RWPE1 (cell line): Measurements from ENCODE around the gene DICER1.
"Not testable (repeated sequence)": the region's sequence is repeated elsewhere in the genome, so short reads cannot be mapped to it uniquely, and the experiment has no call there.

Experiments
- CTCF ChIA-PET: fragments of 350-600 bp; sonication (Branson Sonifier 250); formaldehyde crosslinking; extraction: SDS; loops from one replicate; lab custom pipeline; 2021; lab: Yijun Ruan, JAX
- POLR2A ChIA-PET: fragments of 400-600 bp; formaldehyde crosslinking; extraction: SDS; loops from one replicate; lab custom pipeline; 2020; ENCODE audit warnings: antibody characterized with exemption; ENCODE audit not compliant: low non-redundant PET; lab: Yijun Ruan, JAX
- DNase-seq: peaks from one replicate; pipeline ENCODE4 v3.0.0; 2012; ENCODE audit warnings: low spot score
- H3K27ac ChIP-seq: fragments of 450-650 bp; 2 replicates; pipeline ENCODE4 v1.5.1; 2017
- CTCF ChIP-seq: fragments of 450-650 bp; conservative IDR thresholded peaks from 2 replicates; pipeline ENCODE4 v1.5.1; 2017; ENCODE audit warnings: low read depth, mild to moderate bottlenecking

Gene DICER1

GRCh38 chr14:95144849-95145248 lies 12.5 kb downstream of the DICER1 start:
- no peak for TF ChIP-seq CTCF
- DNase-seq = no peak
- H3K27ac ChIP-seq = no peak overlapping the region
- ChIA-PET POLR2A (no interaction called here), CTCF (interaction anchor here (0.6 to 0.7 kb wide), 2 partner anchors 12 to 20 kb away, joined by 3 read pairs; no protein-coding TSS in a partner anchor)

GRCh38 chr14:95143808-95144620 lies 13.3 kb downstream of the DICER1 start:
- TF ChIP-seq CTCF = no peak
- no peak for DNase-seq
- no peak overlapping the region for H3K27ac ChIP-seq
- CTCF ChIA-PET = interaction anchor here (0.6 kb wide), 1 partner anchor 19 kb away, joined by 3 read pairs; no protein-coding TSS in a partner anchor
- POLR2A ChIA-PET = no interaction called here

- ChIA-PET CTCF (no interaction called here), POLR2A (no interaction called here)
- DNase-seq = no peak
- H3K27ac ChIP-seq = no peak overlapping the region
- TF ChIP-seq CTCF = no peak
These were observed 15.1 kb downstream of the DICER1 start for GRCh38 chr14:95142208-95142607.

GRCh38 chr14:95141684-95142083 lies 15.6 kb downstream of the DICER1 start:
- POLR2A ChIA-PET = no interaction called here
- H3K27ac ChIP-seq = no peak overlapping the region
- DNase-seq = no peak
- CTCF ChIA-PET = no interaction called here
- TF ChIP-seq CTCF = no peak

GRCh38 chr14:95140060-95140858 lies 17.1 kb downstream of the DICER1 start:
- H3K27ac ChIP-seq = no peak overlapping the region
- ChIA-PET CTCF (interaction anchor here (0.7 kb wide), 1 partner anchor 312 kb away, joined by 3 read pairs; no protein-coding TSS in a partner anchor), POLR2A (no interaction called here)
- no peak for DNase-seq
- no peak for TF ChIP-seq CTCF

- no peak overlapping the region for H3K27ac ChIP-seq
- CTCF ChIA-PET = interaction anchor here (0.6 to 1.1 kb wide), 3 partner anchors 21 to 245 kb away, joined by 3 to 4 read pairs (median 3); no protein-coding TSS in a partner anchor
- POLR2A ChIA-PET = no interaction called here
- no peak for DNase-seq
- no peak for TF ChIP-seq CTCF
These were observed 18.5 kb downstream of the DICER1 start for GRCh38 chr14:95138876-95139275.

- CTCF ChIA-PET = interaction anchor here (1.1 kb wide), 1 partner anchor 20 kb away, joined by 3 read pairs; no protein-coding TSS in a partner anchor
- H3K27ac ChIP-seq, POLR2A ChIA-PET, DNase-seq: not testable (repeated sequence)
These were observed 18.9 kb downstream of the DICER1 start for GRCh38 chr14:95138455-95138854.
